Stimulated activated CD4-positive, alpha-beta T cell treated with anti-CD3 and anti-CD28 coated beads, TNF-alpha, amount 100 ng/mL, for 48 hours (primary cell): ENCODE data around the gene B3GALT6.
"Not testable (repeated sequence)": the region's sequence is repeated elsewhere in the genome, so short reads cannot be mapped to it uniquely, and the experiment has no call there.

ENCODE experiments used
- DNase-seq, 3 donors: peaks; one replicate each; pipeline ENCODE4 v3.0.0-alpha.2; 2020; ENCODE audit warnings: low read depth in 3 of 3

The B3GALT6 gene

DNA sequence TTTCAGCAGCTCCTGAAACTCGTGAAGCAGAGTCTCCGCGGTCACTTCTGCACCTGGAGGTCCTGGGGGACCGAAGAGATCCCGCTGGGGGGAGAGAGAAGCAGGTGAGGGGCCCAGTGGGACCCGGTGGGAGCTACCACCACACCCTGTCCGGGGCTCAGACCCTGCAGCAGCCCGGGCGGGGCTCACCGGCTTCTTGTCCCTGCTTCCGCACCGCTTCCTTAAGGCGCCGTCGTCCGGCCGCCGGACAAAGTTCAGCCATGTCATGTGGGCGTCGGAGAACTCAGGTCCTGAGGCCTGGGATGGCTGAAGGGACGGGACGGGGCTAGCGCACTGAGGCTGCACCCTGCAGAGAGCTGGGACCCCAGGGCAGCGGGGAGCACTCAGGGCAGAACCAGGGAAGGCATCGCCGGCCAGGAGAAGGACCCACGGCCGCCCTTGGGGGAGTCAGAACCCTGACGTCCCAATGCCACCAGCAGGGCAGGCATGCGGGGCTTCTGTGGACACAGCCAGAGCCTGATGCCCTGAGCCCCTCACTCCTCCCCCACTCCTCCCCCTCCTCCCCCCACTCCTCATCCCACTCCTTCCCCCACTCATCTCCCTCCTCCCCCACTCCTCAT, 12.3 kb downstream of the B3GALT6 start:
- DNase-seq: no peak

DNA sequence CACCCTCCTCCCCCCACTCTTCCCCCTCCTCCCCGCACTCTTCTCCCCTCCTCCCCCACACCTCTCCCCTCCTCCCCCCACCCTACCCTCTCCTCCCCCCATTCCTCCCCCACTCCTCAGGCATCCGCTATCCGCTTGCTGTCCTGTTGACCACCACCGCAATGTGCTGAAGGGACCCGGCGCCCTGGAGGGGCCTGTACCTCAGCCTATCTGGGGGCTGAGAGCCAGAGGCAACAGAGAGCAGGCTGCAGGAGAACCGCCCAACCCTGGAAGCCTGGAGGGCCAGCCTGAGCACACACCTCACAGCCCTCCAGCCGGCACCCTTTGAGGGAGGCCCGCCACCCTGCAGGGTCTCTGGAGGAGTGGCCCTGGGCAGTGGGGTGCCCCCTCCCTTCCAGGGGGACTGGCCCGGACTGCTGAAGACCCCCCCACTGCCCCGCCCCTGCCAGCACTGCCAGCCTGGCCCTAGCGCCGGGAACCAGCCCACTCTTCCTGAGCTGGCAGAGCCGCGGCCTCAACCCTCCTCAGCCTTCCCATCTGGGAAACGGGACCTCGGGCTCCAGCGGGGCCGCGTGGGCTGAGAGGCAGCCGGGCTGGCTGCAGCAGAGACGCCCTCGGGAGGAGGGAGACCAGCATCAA, 13.3 kb downstream of the B3GALT6 start:
- DNase-seq: no peak

GRCh38 chr1:1245817-1246576, 14.0 kb downstream of the B3GALT6 start:
- DNase-seq: no peak

- no peak for DNase-seq
These were observed 14.7 kb downstream of the B3GALT6 start, which contains the start of gene C1QTNF12 for GRCh38 chr1:1246577-1247340. Gene C1QTNF12 (minus strand): TSS chr1:1246722. CDS start chr1:1246690, 32 bp downstream.

DNA sequence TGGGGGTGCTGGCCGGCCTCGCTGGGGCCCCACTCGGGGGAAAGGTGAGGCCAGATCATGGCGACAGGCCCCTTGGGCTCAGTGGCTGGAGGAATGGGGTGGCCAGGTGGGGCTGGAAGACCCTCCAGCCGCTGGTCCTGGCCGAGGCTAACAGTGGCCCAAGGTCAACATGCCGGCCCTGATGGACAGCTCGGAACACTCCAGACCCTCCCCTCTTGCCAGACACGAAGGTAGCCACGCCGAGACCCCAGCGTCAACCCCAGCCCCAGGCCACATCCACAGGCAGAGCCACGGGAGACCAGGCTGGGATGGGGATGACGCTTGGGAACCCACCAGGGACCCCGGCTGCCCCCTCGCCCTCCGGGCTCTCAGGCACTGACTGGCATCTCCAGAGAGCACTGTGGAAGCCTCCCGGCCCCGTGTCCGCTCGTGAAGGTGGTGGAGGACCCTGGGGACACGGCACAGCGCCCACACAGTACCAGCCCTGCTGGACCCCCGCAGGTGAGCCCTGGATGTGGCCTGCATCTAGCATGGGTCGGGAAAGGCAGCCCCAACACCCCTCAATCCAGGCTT, 15.4 kb downstream of the B3GALT6 start:
- DNase-seq: no peak

DNA sequence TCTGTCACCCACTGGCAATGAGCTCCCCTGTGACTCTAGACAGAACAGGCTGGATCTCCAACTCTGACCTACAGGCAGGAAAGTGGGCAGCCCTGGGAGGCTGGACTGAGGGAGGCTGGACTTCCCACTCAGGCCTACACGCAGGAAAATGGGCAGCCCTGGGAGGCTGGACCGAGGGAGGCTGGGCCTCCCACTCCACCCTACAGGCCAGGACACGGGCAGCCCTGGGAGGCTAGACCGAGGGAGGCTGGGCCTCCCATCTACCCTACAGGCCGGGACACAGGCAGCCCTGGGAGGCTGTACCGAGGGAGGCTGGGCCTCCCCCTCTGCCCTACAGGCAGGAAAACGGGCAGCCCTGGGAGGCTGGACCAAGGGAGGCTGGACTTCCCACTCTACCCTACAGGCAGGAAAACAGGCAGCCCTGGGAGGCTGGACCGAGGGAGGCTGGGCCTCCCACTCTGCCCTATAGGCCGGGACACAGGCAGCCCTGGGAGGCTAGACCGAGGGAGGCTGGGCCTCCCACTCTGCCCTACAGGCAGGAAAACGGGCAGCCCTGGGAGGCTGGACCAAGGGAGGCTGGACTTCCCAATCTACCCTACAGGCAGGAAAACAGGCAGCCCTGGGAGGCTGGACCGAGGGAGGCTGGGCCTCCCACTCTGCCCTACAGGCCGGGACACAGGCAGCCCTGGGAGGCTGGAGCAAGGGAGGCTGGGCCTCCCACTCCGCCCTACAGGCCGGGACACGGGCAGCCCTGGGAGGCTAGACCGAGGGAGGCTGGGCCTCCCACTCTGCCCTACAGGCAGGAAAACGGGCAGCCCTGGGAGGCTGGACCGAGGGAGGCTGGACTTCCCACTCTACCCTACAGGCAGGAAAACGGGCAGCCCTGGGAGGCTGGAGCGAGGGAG, 16.2 kb downstream of the B3GALT6 start:
- DNase-seq: not testable (repeated sequence)

DNA sequence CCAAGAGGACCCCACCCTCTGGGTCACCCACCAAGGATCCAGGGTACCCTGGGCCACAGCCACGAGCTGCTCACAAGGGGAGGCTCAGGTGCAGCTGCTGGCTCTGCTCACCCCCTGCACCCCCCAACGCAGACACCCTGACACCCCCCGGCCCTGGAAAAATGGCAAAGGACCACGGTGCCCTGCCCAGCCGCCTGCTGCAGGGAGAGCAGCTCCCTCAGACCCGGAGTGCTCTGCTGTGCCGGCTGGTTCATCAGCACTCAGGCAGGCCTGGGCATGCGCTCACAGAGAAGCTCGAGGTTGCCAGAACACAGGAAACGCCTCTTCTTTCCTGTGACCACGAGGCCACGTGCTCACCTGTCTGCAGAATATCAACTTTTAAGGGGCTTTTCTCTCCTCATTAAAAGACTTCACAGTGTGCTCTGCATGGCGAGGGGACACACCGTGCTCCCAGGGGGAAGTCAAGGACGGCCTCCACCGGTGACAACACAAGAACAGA, 18.8 kb downstream of the B3GALT6 start:
- DNase-seq: peak; percentile 29 to 56 (median 46)

DNA sequence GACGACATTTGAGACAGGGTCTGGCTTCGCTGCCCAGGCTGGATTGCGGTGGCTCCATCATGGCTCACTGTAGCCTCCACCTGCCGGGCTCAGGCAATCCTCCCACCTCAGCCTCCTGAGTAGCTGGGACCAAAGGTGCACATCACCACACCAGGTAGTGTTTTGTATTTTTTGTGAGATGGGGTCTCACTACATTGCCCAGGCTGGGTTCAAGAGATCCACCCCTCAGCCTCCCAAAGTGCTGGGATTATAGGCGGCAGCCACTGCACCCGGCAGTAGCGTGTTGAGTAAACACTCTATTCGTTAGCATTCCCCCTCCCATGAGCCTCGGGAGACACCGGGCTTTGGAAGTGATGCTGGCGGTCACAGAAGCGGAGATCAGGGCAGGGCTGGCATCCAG, 21.3 kb downstream of the B3GALT6 start:
- DNase-seq: no peak

- DNase-seq: no peak
These were observed 22.1 kb downstream of the B3GALT6 start for GRCh38 chr1:1253972-1254666.

- no peak for DNase-seq
These were observed 22.6 kb downstream of the B3GALT6 start for GRCh38 chr1:1254667-1254998.

DNA sequence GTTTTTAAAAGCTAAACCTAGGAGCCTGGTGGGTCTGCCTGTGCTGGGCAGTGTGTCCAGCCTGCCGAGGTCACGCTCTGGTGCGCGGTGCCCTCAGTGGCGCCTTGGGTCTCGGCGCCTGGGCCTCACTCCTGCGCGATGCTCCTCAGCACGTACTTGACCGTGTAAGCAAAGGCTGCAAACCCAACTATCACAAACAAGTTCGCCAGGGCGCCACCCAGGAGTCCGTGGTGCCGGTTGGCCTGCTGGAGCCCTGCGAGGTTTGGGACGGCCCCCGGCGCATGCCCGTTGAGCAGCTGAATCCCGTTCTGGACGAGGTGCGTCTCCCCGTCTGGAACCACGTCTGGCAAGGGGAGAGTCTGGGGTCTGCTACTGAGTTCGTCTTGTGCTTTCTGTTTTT, 23.0 kb downstream of the B3GALT6 start:
- no peak for DNase-seq

GRCh38 chr1:1255611-1256010, 23.6 kb downstream of the B3GALT6 start:
- DNase-seq: no peak

GRCh38 chr1:1256956-1257871, 25.2 kb downstream of the B3GALT6 start:
- no peak for DNase-seq

GRCh38 chr1:1259119-1259488, 27.1 kb downstream of the B3GALT6 start:
- DNase-seq: no peak

- no peak for DNase-seq
These were observed 27.5 kb downstream of the B3GALT6 start for GRCh38 chr1:1259540-1259939.

DNA sequence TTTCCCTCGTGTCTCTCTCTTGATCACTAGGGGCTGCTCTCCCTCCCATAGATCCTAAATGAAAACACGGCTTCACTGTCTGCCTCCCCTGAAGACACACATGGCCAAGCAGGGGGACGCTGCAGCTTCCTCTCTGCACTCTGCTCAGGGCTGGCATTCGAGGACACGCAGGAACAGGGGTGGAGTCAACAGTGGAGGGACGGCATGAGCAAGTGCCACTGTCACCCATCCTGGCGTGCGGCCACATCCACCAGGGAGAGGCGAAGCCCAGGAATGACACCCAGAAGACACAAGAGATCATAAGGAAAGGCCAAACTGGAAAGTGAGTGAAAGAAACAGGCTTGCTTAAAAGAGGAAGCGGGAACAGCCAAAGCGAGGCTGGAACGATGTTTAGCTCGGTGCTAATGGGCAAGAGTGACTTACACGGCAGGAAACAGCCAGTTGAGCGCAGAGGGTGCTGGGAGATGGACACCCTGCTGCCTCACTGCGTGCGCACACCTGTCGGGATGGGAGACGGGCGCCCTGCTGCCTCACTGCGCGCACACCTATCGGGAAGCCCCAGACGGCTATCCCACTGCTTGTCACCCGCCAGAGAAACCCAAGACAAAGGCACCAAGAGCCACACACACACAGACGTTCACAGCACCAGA, 28.0 kb downstream of the B3GALT6 start:
- no peak for DNase-seq

DNA sequence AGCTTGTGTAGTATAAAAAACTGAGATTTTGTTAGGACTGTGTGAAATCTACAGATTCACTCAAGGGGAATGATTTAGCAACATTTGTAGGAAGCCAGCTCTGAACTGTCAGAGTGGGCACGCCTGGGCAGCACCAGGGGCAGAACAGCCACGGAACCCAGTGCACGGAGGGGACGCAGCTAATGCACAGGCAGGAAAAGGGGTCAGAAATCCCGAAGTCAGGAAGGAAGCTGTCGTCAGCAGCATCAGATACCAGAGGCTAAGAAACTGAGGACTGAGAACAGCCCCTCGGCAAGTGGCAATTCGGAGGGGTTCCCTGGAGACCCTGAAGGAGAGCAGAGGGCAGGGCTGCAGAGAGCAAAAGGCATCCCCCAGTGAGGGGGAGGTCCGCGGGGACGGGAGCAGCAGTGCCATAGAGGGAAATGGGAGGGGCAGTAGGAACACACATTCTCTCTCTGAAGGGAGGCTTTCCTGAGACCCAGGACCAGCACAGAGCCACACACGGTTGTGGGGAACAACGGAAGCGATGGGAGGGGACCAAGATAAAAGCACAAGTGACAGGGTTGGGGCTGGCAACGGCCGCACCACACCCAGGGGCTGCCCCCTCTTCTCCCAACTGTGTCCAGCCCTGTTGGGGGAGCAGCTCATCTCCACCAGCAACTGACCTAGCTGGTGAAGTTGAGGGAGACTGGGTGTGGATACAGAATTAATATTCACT, 29.0 kb downstream of the B3GALT6 start:
- no peak for DNase-seq

DNA sequence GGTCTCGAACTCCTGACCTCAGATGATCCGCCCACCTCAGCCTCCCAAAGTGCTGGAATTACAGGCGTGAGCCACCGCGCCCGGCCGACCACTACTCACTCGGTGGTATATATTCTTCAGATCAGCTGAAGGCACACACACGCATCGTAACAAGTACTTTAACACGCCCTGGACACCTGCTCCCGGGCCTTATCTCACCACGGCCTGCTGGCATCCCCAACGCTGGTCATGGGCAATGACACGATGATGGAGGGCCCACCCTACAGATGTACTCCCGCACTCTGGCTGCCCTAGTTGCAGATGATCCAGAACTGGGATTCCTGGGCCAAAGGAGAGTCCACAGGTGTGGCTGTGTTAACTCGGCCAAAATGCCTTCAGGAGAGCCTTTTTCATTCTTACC, 30.0 kb downstream of the B3GALT6 start:
- DNase-seq: no peak
